ENCODE measurements around the gene CERT1.

GRCh38 chr5:75536147-75536546, 24.7 kb upstream of the CERT1 start:
- TF ChIP-seq, protein P1, sequence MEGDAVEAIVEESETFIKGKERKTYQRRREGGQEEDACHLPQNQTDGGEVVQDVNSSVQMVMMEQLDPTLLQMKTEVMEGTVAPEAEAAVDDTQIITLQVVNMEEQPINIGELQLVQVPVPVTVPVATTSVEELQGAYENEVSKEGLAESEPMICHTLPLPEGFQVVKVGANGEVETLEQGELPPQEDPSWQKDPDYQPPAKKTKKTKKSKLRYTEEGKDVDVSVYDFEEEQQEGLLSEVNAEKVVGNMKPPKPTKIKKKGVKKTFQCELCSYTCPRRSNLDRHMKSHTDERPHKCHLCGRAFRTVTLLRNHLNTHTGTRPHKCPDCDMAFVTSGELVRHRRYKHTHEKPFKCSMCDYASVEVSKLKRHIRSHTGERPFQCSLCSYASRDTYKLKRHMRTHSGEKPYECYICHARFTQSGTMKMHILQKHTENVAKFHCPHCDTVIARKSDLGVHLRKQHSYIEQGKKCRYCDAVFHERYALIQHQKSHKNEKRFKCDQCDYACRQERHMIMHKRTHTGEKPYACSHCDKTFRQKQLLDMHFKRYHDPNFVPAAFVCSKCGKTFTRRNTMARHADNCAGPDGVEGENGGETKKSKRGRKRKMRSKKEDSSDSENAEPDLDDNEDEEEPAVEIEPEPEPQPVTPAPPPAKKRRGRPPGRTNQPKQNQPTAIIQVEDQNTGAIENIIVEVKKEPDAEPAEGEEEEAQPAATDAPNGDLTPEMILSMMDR (conservative IDR thresholded peaks at IDR 0.05 in 1 of 2, IDR thresholded peaks at IDR 0.05 in 1 of 2; ENCODE audit: low read depth in 1 of 2, low read length in 2 of 2), result no peak
- TF ChIP-seq EZH2 (IDR thresholded peaks at IDR 0.05; ENCODE audit: low read length, missing control alignments), result no peak

All from fibroblast of lung (primary cell).